T-helper 2 cell treated with Interferon-gamma antibody and Interleukin-4, amounts not matched to agents 100 ng/mL and 5 ng/mL, for 36 hours (primary cell): ENCODE results near the gene IRF2BP2. TPM values are rescaled to one million over a fixed set of nuclear protein-coding genes. Genes with fewer than 3 reads are reported as not detected.

Experiments used
- intact Hi-C: fragments of 100-400 bp; cut with micrococcal nuclease; formaldehyde crosslinking; loops from one replicate; pipeline ENCODE4 v1.15.1; 2023
- total RNA-seq: library from RNA; stranded (reverse); gene quantifications from 2 replicates; pipeline ENCODE4 v1.2.3, GENCODE V29; 2022

The IRF2BP2 gene
- 114 and 122 TPM in 2 replicates for total RNA-seq

- intact Hi-C loops = loop anchor here (1.0 to 5.0 kb wide), 7 partner anchors 67 to 1257 kb away; partner anchors contain the start of genes ARID4B, B3GALNT2, GGPS1 and LYST
Measured at GRCh38 chr1:234610061-234610665, at the start of gene IRF2BP2. TSS of gene IRF2BP2 (minus strand) at chr1:234610178. CDS start at chr1:234609494, 684 bp downstream.

GRCh38 chr1:234659538-234659937 is 49.6 kb upstream of the IRF2BP2 start:
- intact Hi-C loops = no loop called here

GRCh38 chr1:234658138-234658537 is 48.2 kb upstream of the IRF2BP2 start:
- intact Hi-C loops = no loop called here

- intact Hi-C loops = no loop called here
Measured at GRCh38 chr1:234656944-234657654, 47.1 kb upstream of the IRF2BP2 start.

- intact Hi-C loops = no loop called here
Measured at GRCh38 chr1:234656070-234656895, 46.3 kb upstream of the IRF2BP2 start.

- intact Hi-C loops = no loop called here
Measured at GRCh38 chr1:234655328-234656069, 45.5 kb upstream of the IRF2BP2 start.

- intact Hi-C loops = no loop called here
Measured at GRCh38 chr1:234654002-234654733, 44.2 kb upstream of the IRF2BP2 start.

GRCh38 chr1:234649432-234650081 is 39.6 kb upstream of the IRF2BP2 start:
- intact Hi-C loops = no loop called here

- intact Hi-C loops = no loop called here
Measured at GRCh38 chr1:234647758-234648157, 37.8 kb upstream of the IRF2BP2 start.

GRCh38 chr1:234647245-234647644 is 37.3 kb upstream of the IRF2BP2 start:
- intact Hi-C loops = no loop called here

GRCh38 chr1:234645964-234646363 is 36.0 kb upstream of the IRF2BP2 start:
- intact Hi-C loops = no loop called here

GRCh38 chr1:234645474-234645953 is 35.5 kb upstream of the IRF2BP2 start:
- intact Hi-C loops = no loop called here

GRCh38 chr1:234644928-234645327 is 35.0 kb upstream of the IRF2BP2 start:
- intact Hi-C loops = no loop called here

- intact Hi-C loops = no loop called here
Measured at GRCh38 chr1:234643850-234644134, 33.8 kb upstream of the IRF2BP2 start.

GRCh38 chr1:234643111-234643849 is 33.3 kb upstream of the IRF2BP2 start:
- intact Hi-C loops = no loop called here

GRCh38 chr1:234642428-234642827 is 32.5 kb upstream of the IRF2BP2 start:
- intact Hi-C loops = no loop called here

GRCh38 chr1:234639961-234640360 is 30.0 kb upstream of the IRF2BP2 start:
- intact Hi-C loops = no loop called here

GRCh38 chr1:234638832-234639799 is 29.1 kb upstream of the IRF2BP2 start:
- intact Hi-C loops = no loop called here
